B cell (primary cell): Measurements from ENCODE around the gene HTR2B. TPM values are rescaled to one million over a fixed set of nuclear protein-coding genes. Genes with fewer than 3 reads are reported as not detected.

ENCODE experiments used
- ATAC-seq: fragments of 200-7000 bp; cut with Tn5 transposase; one replicate; pipeline ENCODE4 v1.10.0; 2021; ENCODE audit warnings: low read depth, mild to moderate bottlenecking, moderate number of reproducible peaks, moderate library complexity
- CTCF ChIA-PET: fragments of 350-600 bp; sonication (Branson Sonifier 250); formaldehyde crosslinking; loops from one replicate; lab custom pipeline; 2021; ENCODE audit warnings: antibody characterized with exemption, inconsistent platforms; lab: Charles Lee
- POLR2A ChIA-PET: fragments of 350-600 bp; sonication (Branson Sonifier 250); formaldehyde crosslinking; loops from one replicate; lab custom pipeline; 2021; ENCODE audit warnings: antibody characterized with exemption; lab: Charles Lee
- DNase-seq: peaks from one replicate; pipeline ENCODE4 v3.0.0; 2013
- H2AFZ ChIP-seq: 2 replicates; pipeline ENCODE4 v1.6.1; 2012; ENCODE audit warnings: mild to moderate bottlenecking, low read depth, low read length; ENCODE audit not compliant: insufficient read depth, poor library complexity, severe bottlenecking
- H3K27ac ChIP-seq, 2 donors: 1 replicate in 1 of 2; 2 replicates in 1 of 2; pipeline ENCODE4 v1.5.1; 2012 to 2013; ENCODE audit warnings: low read length in 2 of 2, mild to moderate bottlenecking in 2 of 2, moderate library complexity in 1 of 2
- H3K27me3 ChIP-seq, 4 experiments: fragments of 200-600 bp in 1 of 4; sonication (generic) in 1 of 4; replicated peaks in 1 of 4; 1 replicate in 2 of 4; 2 replicates in 2 of 4; pipeline versions ENCODE4 v1.6.1 to v1.7.0; 2013 to 2016; ENCODE audit warnings: low read length in 3 of 4, mild to moderate bottlenecking in 2 of 4, mixed read lengths in 1 of 4, moderate library complexity in 1 of 4; ENCODE audit not compliant: insufficient read depth in 4 of 4, control insufficient read depth in 3 of 4; ENCODE audit errors: control extremely low read depth in 1 of 4
- H3K36me3 ChIP-seq, 2 experiments: replicated peaks in 1 of 2; 1 replicate in 1 of 2; 2 replicates in 1 of 2; pipeline versions ENCODE4 v1.6.1 to v1.7.1; 2013; ENCODE audit warnings: low read length in 1 of 2; ENCODE audit not compliant: insufficient read depth in 2 of 2, control insufficient read depth in 1 of 2; ENCODE audit errors: control extremely low read depth in 1 of 2, extremely low read depth in 1 of 2
- H3K4me1 ChIP-seq, 2 donors: fragments of 200-600 bp in 1 of 2; sonication (generic) in 1 of 2; 1 replicate in 1 of 2; 2 replicates in 1 of 2; pipeline versions ENCODE4 v1.5.1 to v1.6.1; 2013 to 2017; ENCODE audit warnings: low read length in 2 of 2; ENCODE audit not compliant: control insufficient read depth in 2 of 2, insufficient read depth in 2 of 2
- H3K4me2 ChIP-seq: replicated peaks from 2 replicates; pipeline ENCODE3; 2012; ENCODE audit warnings: mild to moderate bottlenecking, low read depth, low read length; ENCODE audit not compliant: poor library complexity, severe bottlenecking
- H3K4me3 ChIP-seq, 5 experiments: fragments of 200-600 bp in 1 of 5; sonication (generic) in 1 of 5; 1 replicate in 3 of 5; 2 replicates in 2 of 5; pipeline versions ENCODE4 v1.5.1 to v1.7.0; 2011 to 2016; ENCODE audit warnings: low read length in 4 of 5, mild to moderate bottlenecking in 4 of 5, low read depth in 2 of 5, control low read depth in 1 of 5, moderate library complexity in 1 of 5; ENCODE audit not compliant: insufficient read depth in 1 of 5; ENCODE audit errors: control extremely low read depth in 1 of 5, extremely low read depth in 1 of 5
- H3K79me2 ChIP-seq: fragments of 200-600 bp; sonication (generic); one replicate; pipeline ENCODE4 v1.6.0; 2016; ENCODE audit warnings: low read length; ENCODE audit not compliant: control insufficient read depth, insufficient read depth
- H3K9ac ChIP-seq: fragments of 200-600 bp; sonication (generic); 2 replicates; pipeline ENCODE4 v1.6.1; 2017; ENCODE audit warnings: mild to moderate bottlenecking, low read length, moderate library complexity
- H3K9me3 ChIP-seq, 3 donors: one replicate each; pipeline versions ENCODE4 v1.6.1 to v1.7.1; 2013; ENCODE audit warnings: low read length in 2 of 3; ENCODE audit not compliant: control insufficient read depth in 2 of 3, insufficient read depth in 1 of 3; ENCODE audit errors: control extremely low read depth in 1 of 3
- H4K20me1 ChIP-seq: 2 replicates; pipeline ENCODE4 v1.6.0; 2012; ENCODE audit warnings: mild to moderate bottlenecking, low read length; ENCODE audit not compliant: insufficient read depth, control insufficient read depth, poor library complexity, severe bottlenecking
- H3K27ac Mint-ChIP-seq: one replicate; pipeline ENCODE4 v1.8.0; 2021; ENCODE audit warnings: mixed read lengths
- H3K27me3 Mint-ChIP-seq: one replicate; pipeline ENCODE4 v1.8.0; 2021; ENCODE audit warnings: mixed read lengths
- H3K4me1 Mint-ChIP-seq: one replicate; pipeline ENCODE4 v1.8.0; 2021; ENCODE audit warnings: mixed read lengths
- H3K4me3 Mint-ChIP-seq: one replicate; pipeline ENCODE4 v1.8.0; 2021; ENCODE audit warnings: mixed read lengths
- H3K9me3 Mint-ChIP-seq: one replicate; pipeline ENCODE4 v1.8.0; 2022; ENCODE audit warnings: mixed read lengths; ENCODE audit not compliant: insufficient read depth
- CTCF ChIP-seq: fragments of 200-600 bp; IDR thresholded peaks from one replicate; pipeline ENCODE4 v1.8.0; 2022; ENCODE audit warnings: antibody characterized with exemption, mild to moderate bottlenecking
- EZH2 ChIP-seq: IDR thresholded peaks from 2 replicates; pipeline ENCODE4 v1.6.1; 2012; ENCODE audit warnings: borderline replicate concordance, low read depth, mild to moderate bottlenecking, moderate library complexity, low read length; ENCODE audit not compliant: insufficient read depth, poor library complexity, severe bottlenecking
- WGBS: methylation state at CpG from one replicate; pipeline ENCODE4 v1.1.5; 2013; ENCODE audit warnings: missing lambda C conversion rate; ENCODE audit not compliant: insufficient coverage; 5-methylcytosine and 5-hydroxymethylcytosine counted together
- intact Hi-C: fragments of 100-400 bp; cut with micrococcal nuclease; formaldehyde crosslinking; loops from one replicate; pipeline ENCODE4 v1.10.0; 2022
- polyA plus RNA-seq: library from polyadenylated mRNA; depleted of rRNA; stranded (reverse); fragments of >200 nt; gene quantifications from 2 replicates; pipeline ENCODE4 v1.2.3, GENCODE V29; 2012
- total RNA-seq, 2 donors: library from RNA; stranded (reverse); fragments of 120-200 nt in 1 of 2; gene quantifications; 1 replicate in 1 of 2; 2 replicates in 1 of 2; pipeline versions ENCODE4 v1.2.3 to v1.2.4, GENCODE V29; 2013 to 2022

The HTR2B gene
- total and polyA plus RNA-seq, 2 donors (not counting 1 experiment from before 2014, with no cell fraction given): not detected

GRCh38 chr2:231169488-231169887 lies 44.6 kb upstream of the HTR2B start:
- Histone ChIP-seq H3K4me2 (no peak overlapping the region), H3K27me3 (no peaks in the 10 kb centered on the region), H3K4me3 (no peak overlapping the region), H3K9me3 (no peaks in the 10 kb centered on the region), H3K4me1 (no peaks in the 10 kb centered on the region), H3K79me2 (no peaks in the 10 kb centered on the region), H3K27ac (no peak overlapping the region), H4K20me1 (no peaks in the 10 kb centered on the region), H3K36me3 (peaks cover 0 to 52% of the 10 kb centered on the region in 2 experiments), H3K9ac (no peak overlapping the region), H2AFZ (no peak overlapping the region)
- ATAC-seq (no peak), DNase-seq (no peak)
- CTCF ChIA-PET: no interaction called here
- TF ChIP-seq EZH2 (no peak), CTCF (no peak)
- H3K4me3 Mint-ChIP-seq: no peak overlapping the region
- POLR2A ChIA-PET: no interaction called here
- no peaks in the 10 kb centered on the region for H3K27me3 Mint-ChIP-seq
- no peak overlapping the region for H3K27ac Mint-ChIP-seq
- H3K9me3 Mint-ChIP-seq: no peaks in the 10 kb centered on the region
- intact Hi-C loops: no loop called here
- peaks cover 3% of the 10 kb centered on the region for H3K4me1 Mint-ChIP-seq
- 100% methylated on average over 2 of the region's 3 CpGs for WGBS

GRCh38 chr2:231168460-231169139 lies 43.8 kb upstream of the HTR2B start:
- peaks cover 0 to 49% of the 10 kb centered on the region in 2 experiments for H3K36me3 ChIP-seq
- H3K27me3 ChIP-seq: no peaks in the 10 kb centered on the region
- H3K27ac ChIP-seq: no peak overlapping the region
- no peak overlapping the region for H3K4me3 ChIP-seq
- TF ChIP-seq CTCF (no peak), EZH2 (no peak)
- no peak overlapping the region for H3K9ac ChIP-seq
- Mint-ChIP-seq H3K27ac (no peak overlapping the region), H3K4me3 (no peak overlapping the region), H3K4me1 (peaks cover 3% of the 10 kb centered on the region), H3K27me3 (no peaks in the 10 kb centered on the region), H3K9me3 (no peaks in the 10 kb centered on the region)
- no peak overlapping the region for H2AFZ ChIP-seq
- DNase-seq: no peak
- ChIA-PET POLR2A (no interaction called here), CTCF (interaction anchor here (1.0 kb wide), 1 partner anchor 12 kb away, joined by 3 read pairs; no protein-coding TSS in a partner anchor)
- 96% methylated on average over 2 of the region's 4 CpGs for WGBS
- H4K20me1 ChIP-seq: no peaks in the 10 kb centered on the region
- no peaks in the 10 kb centered on the region for H3K4me1 ChIP-seq
- intact Hi-C loops: no loop called here
- no peaks in the 10 kb centered on the region for H3K9me3 ChIP-seq
- no peak for ATAC-seq
- no peak overlapping the region for H3K4me2 ChIP-seq
- no peaks in the 10 kb centered on the region for H3K79me2 ChIP-seq
